ENCODE data around the gene KCNH6.

KCNH6 gene

DNA sequence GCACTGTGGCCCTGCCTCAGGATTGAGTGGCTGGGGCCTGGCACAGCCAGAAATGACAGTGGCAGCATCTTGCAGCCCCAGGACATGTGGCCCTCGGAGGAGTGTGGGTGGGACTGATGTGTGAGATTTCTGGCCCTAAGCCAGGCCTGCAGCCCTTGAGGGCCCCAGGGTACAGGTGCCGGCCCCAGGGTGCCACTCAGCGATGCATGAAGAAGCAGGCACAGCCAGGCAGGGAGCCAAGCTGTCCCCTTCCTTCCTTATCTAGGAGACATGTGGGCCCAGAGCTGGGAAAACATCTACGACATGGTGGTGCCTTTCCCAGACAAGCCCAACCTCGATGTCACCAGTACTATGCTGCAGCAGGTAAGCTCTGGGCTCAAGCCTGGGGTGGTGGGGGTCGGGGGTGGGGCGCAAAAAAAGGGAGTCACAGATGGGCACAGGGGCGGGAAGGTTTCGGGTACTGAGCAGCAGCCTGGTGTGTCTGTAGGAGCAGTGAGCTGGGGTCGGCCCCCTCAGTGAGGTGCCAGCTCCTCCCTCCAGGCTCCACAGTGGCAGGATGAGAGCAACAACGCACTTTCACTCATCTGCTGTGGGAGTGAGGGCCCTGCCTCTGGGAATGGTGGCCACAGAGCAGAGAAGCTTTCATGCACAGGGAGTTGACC lies 42.2 kb upstream of the KCNH6 start:
- ChIA-PET CTCF (interaction anchor here (0.7 to 9.3 kb wide), 12 partner anchors 11 to 131 kb away, joined by 3 to 224 read pairs (median 12); partner anchors contain the start of gene CYB561), POLR2A (no interaction called here)
- TF ChIP-seq, protein P1, sequence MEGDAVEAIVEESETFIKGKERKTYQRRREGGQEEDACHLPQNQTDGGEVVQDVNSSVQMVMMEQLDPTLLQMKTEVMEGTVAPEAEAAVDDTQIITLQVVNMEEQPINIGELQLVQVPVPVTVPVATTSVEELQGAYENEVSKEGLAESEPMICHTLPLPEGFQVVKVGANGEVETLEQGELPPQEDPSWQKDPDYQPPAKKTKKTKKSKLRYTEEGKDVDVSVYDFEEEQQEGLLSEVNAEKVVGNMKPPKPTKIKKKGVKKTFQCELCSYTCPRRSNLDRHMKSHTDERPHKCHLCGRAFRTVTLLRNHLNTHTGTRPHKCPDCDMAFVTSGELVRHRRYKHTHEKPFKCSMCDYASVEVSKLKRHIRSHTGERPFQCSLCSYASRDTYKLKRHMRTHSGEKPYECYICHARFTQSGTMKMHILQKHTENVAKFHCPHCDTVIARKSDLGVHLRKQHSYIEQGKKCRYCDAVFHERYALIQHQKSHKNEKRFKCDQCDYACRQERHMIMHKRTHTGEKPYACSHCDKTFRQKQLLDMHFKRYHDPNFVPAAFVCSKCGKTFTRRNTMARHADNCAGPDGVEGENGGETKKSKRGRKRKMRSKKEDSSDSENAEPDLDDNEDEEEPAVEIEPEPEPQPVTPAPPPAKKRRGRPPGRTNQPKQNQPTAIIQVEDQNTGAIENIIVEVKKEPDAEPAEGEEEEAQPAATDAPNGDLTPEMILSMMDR (IDR thresholded peaks at IDR 0.05; ENCODE audit: control extremely low read depth, extremely low read depth, low read depth, missing control alignments), result no peak
- no peak for DNase-seq (ENCODE audit: extremely low spot score)

DNA sequence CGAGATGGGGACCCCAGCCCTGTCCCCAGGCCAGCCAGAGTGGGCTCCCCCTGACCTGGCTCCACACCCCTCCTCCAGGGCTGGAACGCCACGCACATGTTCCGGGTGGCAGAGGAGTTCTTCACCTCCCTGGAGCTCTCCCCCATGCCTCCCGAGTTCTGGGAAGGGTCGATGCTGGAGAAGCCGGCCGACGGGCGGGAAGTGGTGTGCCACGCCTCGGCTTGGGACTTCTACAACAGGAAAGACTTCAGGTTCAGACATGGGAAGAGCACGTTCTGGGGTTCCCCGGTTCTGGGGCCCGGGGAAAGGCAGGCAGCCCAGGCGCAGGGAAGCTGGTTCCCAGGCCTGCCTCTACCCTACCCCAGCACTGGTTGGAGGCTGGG lies 41.7 kb upstream of the KCNH6 start:
- TF ChIP-seq, protein P1 (IDR thresholded peaks at IDR 0.05; ENCODE audit: control extremely low read depth, extremely low read depth, low read depth, missing control alignments), result no peak
- ChIA-PET CTCF (interaction anchor here (0.7 to 9.3 kb wide), 6 partner anchors 28 to 130 kb away, joined by 3 to 224 read pairs (median 20); partner anchors contain the start of gene CYB561), POLR2A (no interaction called here)
- no peak for DNase-seq (ENCODE audit: extremely low spot score)

DNA sequence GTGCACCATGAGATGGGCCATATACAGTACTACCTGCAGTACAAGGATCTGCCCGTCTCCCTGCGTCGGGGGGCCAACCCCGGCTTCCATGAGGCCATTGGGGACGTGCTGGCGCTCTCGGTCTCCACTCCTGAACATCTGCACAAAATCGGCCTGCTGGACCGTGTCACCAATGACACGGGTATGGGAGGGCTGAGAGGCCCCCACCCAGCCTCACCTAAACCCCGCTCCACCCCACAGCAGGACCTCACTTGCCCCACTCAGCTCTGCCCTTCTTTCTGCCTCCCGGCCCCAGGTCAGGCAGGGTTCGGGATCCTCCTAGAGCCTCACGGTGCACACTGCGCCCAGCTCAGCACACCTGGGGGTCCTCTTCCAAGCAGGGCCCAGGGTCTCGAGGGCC lies 40.6 kb upstream of the KCNH6 start:
- ChIA-PET CTCF (interaction anchor here (9.3 kb wide), 1 partner anchor 56 kb away, joined by 224 read pairs; no protein-coding TSS in a partner anchor), POLR2A (no interaction called here)
- TF ChIP-seq, protein P1 (IDR thresholded peaks at IDR 0.05; ENCODE audit: control extremely low read depth, extremely low read depth, low read depth, missing control alignments), result no peak
- no peak for DNase-seq (ENCODE audit: extremely low spot score)

DNA sequence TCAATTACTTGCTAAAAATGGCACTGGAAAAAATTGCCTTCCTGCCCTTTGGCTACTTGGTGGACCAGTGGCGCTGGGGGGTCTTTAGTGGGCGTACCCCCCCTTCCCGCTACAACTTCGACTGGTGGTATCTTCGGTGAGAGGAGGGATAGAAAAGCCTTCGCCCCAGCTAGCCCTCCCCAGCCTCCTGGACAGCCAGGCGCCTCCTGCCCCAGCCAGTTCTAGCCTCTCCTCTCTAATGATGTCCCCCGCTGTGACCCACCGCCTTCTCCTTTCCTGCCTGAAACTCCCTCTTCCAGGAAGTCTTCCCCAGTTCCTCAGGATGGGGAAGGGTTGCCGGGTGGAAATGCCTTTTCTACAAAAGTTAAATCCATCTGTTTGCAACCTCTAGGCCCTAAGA lies 40.1 kb upstream of the KCNH6 start:
- ChIA-PET CTCF (interaction anchor here (1.3 to 9.3 kb wide), 2 partner anchors 56 to 64 kb away, joined by 3 to 224 read pairs; no protein-coding TSS in a partner anchor), POLR2A (no interaction called here)

DNA sequence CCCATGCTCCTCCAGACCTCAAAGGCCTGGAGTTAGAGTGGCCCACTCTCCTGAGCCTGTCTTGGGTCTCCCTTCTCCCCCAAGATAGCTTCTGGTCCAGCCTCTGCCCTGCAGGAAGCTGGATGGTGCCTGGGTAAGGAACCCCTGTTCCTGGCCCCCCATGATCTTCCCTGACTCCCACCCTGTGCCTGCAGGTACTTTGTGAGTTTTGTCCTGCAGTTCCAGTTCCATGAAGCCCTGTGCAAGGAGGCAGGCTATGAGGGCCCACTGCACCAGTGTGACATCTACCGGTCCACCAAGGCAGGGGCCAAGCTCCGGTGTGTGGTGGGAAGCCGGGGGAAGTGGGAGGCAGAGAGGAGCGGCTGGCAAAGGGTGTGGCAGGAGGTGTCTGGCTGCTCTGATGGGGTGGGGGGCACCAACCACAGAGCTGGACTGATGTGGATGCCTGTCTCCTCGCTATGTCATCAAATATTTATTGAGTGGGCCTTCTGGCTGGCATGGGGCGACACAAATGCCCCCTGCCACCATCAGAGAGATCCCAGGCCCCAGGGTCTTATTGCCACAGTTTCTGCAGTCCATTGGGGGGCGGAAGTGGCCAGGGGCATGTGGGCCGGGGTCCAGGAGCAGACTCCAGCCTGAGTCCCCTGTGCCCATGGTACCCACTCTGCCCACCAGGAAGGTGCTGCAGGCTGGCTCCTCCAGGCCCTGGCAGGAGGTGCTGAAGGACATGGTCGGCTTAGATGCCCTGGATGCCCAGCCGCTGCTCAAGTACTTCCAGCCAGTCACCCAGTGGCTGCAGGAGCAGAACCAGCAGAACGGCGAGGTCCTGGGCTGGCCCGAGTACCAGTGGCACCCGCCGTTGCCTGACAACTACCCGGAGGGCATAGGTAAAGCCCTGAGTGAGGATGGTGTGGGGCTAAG lies 39.2 kb upstream of the KCNH6 start:
- CTCF ChIA-PET, result interaction anchor here (1.3 to 9.3 kb wide), 2 partner anchors 57 to 65 kb away, joined by 3 to 224 read pairs; no protein-coding TSS in a partner anchor
- DNase-seq (ENCODE audit: extremely low spot score), result no peak
- TF ChIP-seq, protein P1 (IDR thresholded peaks at IDR 0.05; ENCODE audit: control extremely low read depth, extremely low read depth, low read depth, missing control alignments), result no peak
- POLR2A ChIA-PET, result no interaction called here

More for the DNA sequence above, 40.1 kb upstream of the KCNH6 start:
- TF ChIP-seq, protein P1 (IDR thresholded peaks at IDR 0.05; ENCODE audit: control extremely low read depth, extremely low read depth, low read depth, missing control alignments), result no peak
- no peak for DNase-seq (ENCODE audit: extremely low spot score)

DNA sequence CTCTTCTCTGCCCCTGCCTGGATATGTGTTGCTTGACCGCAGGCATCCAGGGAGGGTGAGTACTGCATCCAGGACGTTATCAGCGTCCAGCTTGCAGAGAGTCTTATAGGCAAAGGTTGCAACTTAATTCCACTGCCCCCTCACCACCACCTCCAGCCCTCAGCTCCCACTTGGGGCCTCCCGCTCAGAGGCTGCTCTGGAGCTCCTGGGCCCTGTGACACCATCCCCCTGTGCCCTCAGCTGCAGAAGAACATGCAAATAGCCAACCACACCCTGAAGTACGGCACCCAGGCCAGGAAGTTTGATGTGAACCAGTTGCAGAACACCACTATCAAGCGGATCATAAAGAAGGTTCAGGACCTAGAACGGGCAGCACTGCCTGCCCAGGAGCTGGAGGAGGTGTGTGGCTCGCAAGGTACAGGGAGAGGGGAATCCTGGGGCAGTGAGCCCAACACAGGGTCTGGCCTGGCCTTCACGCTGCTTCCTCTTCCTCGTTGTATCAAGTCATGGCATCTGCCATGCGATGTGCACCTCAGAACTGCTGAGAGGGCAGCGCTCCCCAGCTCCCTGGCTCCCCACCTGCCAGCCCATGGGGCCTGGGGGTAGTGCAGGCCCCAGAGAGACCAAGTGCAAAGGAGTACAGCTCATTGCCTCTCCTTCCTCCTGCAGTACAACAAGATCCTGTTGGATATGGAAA lies 36.7 kb upstream of the KCNH6 start:
- CTCF ChIA-PET, result interaction anchor here (1.4 to 1.5 kb wide), 2 partner anchors 61 to 80 kb away, joined by 3 to 7 read pairs; no protein-coding TSS in a partner anchor
- TF ChIP-seq, protein P1 (IDR thresholded peaks at IDR 0.05; ENCODE audit: control extremely low read depth, extremely low read depth, low read depth, missing control alignments), result no peak
- POLR2A ChIA-PET, result no interaction called here
- no peak for DNase-seq (ENCODE audit: extremely low spot score)

All from GM10248 (cell line).